Keratinocyte (primary cell): ENCODE data around the gene DNAJB4. TPM values are rescaled to one million over a fixed set of nuclear protein-coding genes. Genes with fewer than 3 reads are reported as not detected.
"Not testable (repeated sequence)": the region's sequence is repeated elsewhere in the genome, so short reads cannot be mapped to it uniquely, and the experiment has no call there.

ENCODE experiments used
- DNase-seq: peaks from one replicate; pipeline ENCODE4 v3.0.0-alpha.2; 2011; ENCODE audit warnings: low read depth, missing footprints, low spot score
- FAIRE-seq: peaks from 2 replicates; lab custom pipeline; 2011; peaks lifted over from hg19 to GRCh38; lab: Jason Lieb, UNC
- H2AFZ ChIP-seq: 2 replicates; pipeline ENCODE4 v1.6.0; 2012; ENCODE audit warnings: low read length, control low read depth, inconsistent platforms; ENCODE audit not compliant: control insufficient read depth
- H3K27ac ChIP-seq: 2 replicates; pipeline ENCODE4 v1.5.1; 2011; ENCODE audit warnings: low read length; ENCODE audit not compliant: control insufficient read depth, insufficient read depth
- H3K27me3 ChIP-seq: 3 replicates; pipeline ENCODE4 v1.6.0; 2011; ENCODE audit warnings: low read length; ENCODE audit not compliant: control insufficient read depth, insufficient read depth; ENCODE audit errors: extremely low read depth
- H3K36me3 ChIP-seq, 2 experiments: 2 replicates in 1 of 2; 3 replicates in 1 of 2; pipeline ENCODE4 v1.5.1; 2011; ENCODE audit warnings: low read length in 2 of 2, mild to moderate bottlenecking in 1 of 2; ENCODE audit not compliant: control insufficient read depth in 2 of 2, insufficient read depth in 2 of 2; ENCODE audit errors: extremely low read depth in 1 of 2
- H3K4me1 ChIP-seq: 3 replicates; pipeline ENCODE4 v1.5.1; 2011; ENCODE audit warnings: low read length; ENCODE audit not compliant: control insufficient read depth, insufficient read depth; ENCODE audit errors: extremely low read depth
- H3K4me2 ChIP-seq: 3 replicates; pipeline ENCODE4 v1.6.0; 2011; ENCODE audit warnings: low read depth, low read length; ENCODE audit not compliant: control insufficient read depth, insufficient read depth; ENCODE audit errors: extremely low read depth
- H3K4me3 ChIP-seq, 3 experiments: fragments of 200-600 bp in 1 of 3; sonication (generic) in 1 of 3; 2 replicates in 2 of 3; 3 replicates in 1 of 3; pipeline ENCODE4 v1.5.1; 2011 to 2016; ENCODE audit warnings: low read length in 3 of 3, mild to moderate bottlenecking in 3 of 3, control low read depth in 2 of 3, inconsistent platforms in 1 of 3, low read depth in 1 of 3, mixed read lengths in 1 of 3, mixed run types in 1 of 3, moderate library complexity in 1 of 3; ENCODE audit not compliant: control insufficient read depth in 2 of 3, insufficient read depth in 2 of 3; ENCODE audit errors: extremely low read depth in 1 of 3
- H3K79me2 ChIP-seq: 2 replicates; pipeline ENCODE4 v1.6.0; 2012; ENCODE audit warnings: low read length; ENCODE audit not compliant: control insufficient read depth, insufficient read depth
- H3K9ac ChIP-seq: 3 replicates; pipeline ENCODE4 v1.6.0; 2011; ENCODE audit warnings: low read length; ENCODE audit not compliant: control insufficient read depth, insufficient read depth; ENCODE audit errors: extremely low read depth
- H3K9me1 ChIP-seq: 3 replicates; pipeline ENCODE4 v1.6.0; 2011; ENCODE audit warnings: low read length; ENCODE audit not compliant: control insufficient read depth, insufficient read depth; ENCODE audit errors: extremely low read depth
- H3K9me3 ChIP-seq: 2 replicates; pipeline ENCODE4 v1.5.1; 2012; ENCODE audit warnings: low read depth, low read length; ENCODE audit not compliant: control insufficient read depth
- H4K20me1 ChIP-seq: 3 replicates; pipeline ENCODE4 v1.6.0; 2011; ENCODE audit warnings: low read length; ENCODE audit not compliant: control insufficient read depth, insufficient read depth; ENCODE audit errors: extremely low read depth
- CTCF ChIP-seq, 3 experiments: IDR thresholded peaks in 1 of 3; conservative IDR thresholded peaks in 1 of 3; optimal IDR thresholded peaks in 1 of 3; 2 replicates in 2 of 3; 3 replicates in 1 of 3; pipeline versions ENCODE3 to v1.5.1; 2011; ENCODE audit warnings: low read length in 3 of 3, mild to moderate bottlenecking in 3 of 3, moderate library complexity in 2 of 3, control low read depth in 1 of 3, inconsistent platforms in 1 of 3; ENCODE audit not compliant: insufficient read depth in 2 of 3; ENCODE audit errors: extremely low read depth in 1 of 3
- EZH2 ChIP-seq: IDR thresholded peaks from one replicate; pipeline ENCODE4 v1.6.1; 2012; ENCODE audit warnings: inconsistent platforms, mild to moderate bottlenecking, low read length, moderate library complexity
- dilution Hi-C: fragments of 300-500 bp; cut with MboI; formaldehyde crosslinking; loops from one replicate; pipeline ENCODE4 v1.7.0; 2020; ENCODE audit warnings: low sequenced_read_pairs; ENCODE audit not compliant: extremely low pct_ligation_motif_present
- polyA plus RNA-seq, 5 experiments: library from polyadenylated mRNA; depleted of rRNA in 3 of 5; stranded (reverse) in 3 of 5; stranded (forward) in 1 of 5; unstranded in 1 of 5; fragments of >200 nt; gene quantifications; 1 replicate in 1 of 5; 2 replicates in 3 of 5; 3 replicates in 1 of 5; pipeline versions ENCODE4 v1.2.1 to v1.2.3, GENCODE V29; 2011 to 2012; ENCODE audit warnings: missing spikeins in 2 of 5, low read depth in 1 of 5, low replicate concordance in 1 of 5
- small RNA-seq, 3 experiments: library from RNA; depleted of rRNA; stranded (forward); fragments of <200 nt; gene quantifications; one replicate each; pipeline ENCODE3, GENCODE V24; 2012; ENCODE audit warnings: low read depth in 3 of 3, low replicate concordance in 1 of 3; ENCODE audit not compliant: insufficient read length in 3 of 3

Gene DNAJB4
- polyA plus RNA-seq, 1 donor (not counting 4 experiments of a cell fraction or from before 2014, with no cell fraction given): 30.9 TPM

- Histone ChIP-seq H3K4me1 (peaks cover 17% of the 10 kb centered on the region), H2AFZ (peak overlapping the region; percentile 74), H3K27me3 (no peaks in the 10 kb centered on the region), H3K4me3 (no peak overlapping the region), H3K36me3 (no peaks in the 10 kb centered on the region), H4K20me1 (no peaks in the 10 kb centered on the region), H3K4me2 (no peak overlapping the region), H3K9me1 (no peaks in the 10 kb centered on the region), H3K9me3 (no peaks in the 10 kb centered on the region), H3K27ac (no peak overlapping the region), H3K9ac (no peak overlapping the region), H3K79me2 (no peaks in the 10 kb centered on the region)
- dilution Hi-C loops: no loop called here
- no peak for FAIRE-seq
- TF ChIP-seq EZH2 (no peak), CTCF (optimal IDR thresholded peaks at IDR 0.05 in 1 of 3, IDR thresholded peaks at IDR 0.05 in 1 of 3, conservative IDR thresholded peaks at IDR 0.05 in 1 of 3; ENCODE audit: extremely low read depth in 1 of 3, insufficient read depth in 2 of 3, low read length in 3 of 3) (no peak)
- DNase-seq: no peak
Measured at GRCh38 chr1:78061825-78062523, 57.2 kb downstream of the DNAJB4 start.

DNA sequence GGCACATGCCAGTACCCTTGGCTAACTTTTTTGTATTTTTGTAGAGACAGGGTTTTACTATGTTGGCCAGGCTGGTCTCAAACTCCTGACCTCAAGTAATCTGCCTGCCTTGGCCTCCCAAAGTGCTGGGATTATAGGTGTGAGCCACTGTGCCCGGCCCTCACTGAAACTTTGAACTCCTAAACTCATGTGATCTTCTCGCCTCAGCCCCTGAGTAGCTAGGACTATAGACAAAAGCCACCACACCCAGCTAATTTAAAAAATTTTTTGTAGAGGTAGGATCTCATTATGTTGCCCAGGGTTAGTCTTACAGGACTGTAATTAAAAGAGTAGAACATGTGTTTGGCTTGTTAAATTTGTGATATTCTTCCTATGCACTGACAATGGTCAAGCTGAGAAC, 60.1 kb downstream of the DNAJB4 start:
- H3K4me3 ChIP-seq, DNase-seq, H3K4me2 ChIP-seq, H3K9ac ChIP-seq, FAIRE-seq, dilution Hi-C loops, H3K36me3 ChIP-seq, H3K27me3 ChIP-seq, H3K27ac ChIP-seq, H3K9me1 ChIP-seq, H2AFZ ChIP-seq, H3K9me3 ChIP-seq, H4K20me1 ChIP-seq, H3K79me2 ChIP-seq: not testable (repeated sequence)
- H3K4me1 ChIP-seq: peaks cover 20% of the 10 kb centered on the region

Small RNAs within 50 kb of the gene (small RNA-seq; reads per million reads assigned to genes)
- 0.07 to 2.5 (median 1.0) reads per million in 3 experiments for gene AC103591.3

Other genes starting within 250 kb of the DNAJB4 start
- 25.4 to 52.0 TPM (median 28.7 TPM) in 3 replicates for gene USP33, start 245.1 kb upstream of the DNAJB4 start, polyA plus RNA-seq
- 6.0 to 8.5 TPM (median 7.2 TPM) in 3 replicates for gene MIGA1, start 225.3 kb upstream of the DNAJB4 start, polyA plus RNA-seq
- 1.5 to 2.3 TPM (median 1.8 TPM) in 3 replicates for gene NEXN, start 116.3 kb upstream of the DNAJB4 start, polyA plus RNA-seq
- 97.2 to 137 TPM (median 112 TPM) in 3 replicates for gene FUBP1, start 25.9 kb upstream of the DNAJB4 start, polyA plus RNA-seq
- 0.08 to 0.28 TPM (median 0.23 TPM) in 3 replicates for gene GIPC2, start 41.0 kb downstream of the DNAJB4 start, polyA plus RNA-seq